GM12878 (cell line): ENCODE data around the gene DDX50.

Experiments used
- CREB1 ChIP-seq: IDR thresholded peaks from 2 replicates; pipeline ENCODE4 v1.6.1; 2012; ENCODE audit warnings: low read depth, mild to moderate bottlenecking, inconsistent platforms
- CTCF ChIP-seq, 3 experiments: IDR thresholded peaks in 2 of 3; conservative IDR thresholded peaks in 1 of 3; 2 replicates each; pipeline ENCODE4 v1.5.1; 2011; ENCODE audit warnings: low read depth in 3 of 3, low read length in 3 of 3, mild to moderate bottlenecking in 3 of 3, control low read depth in 2 of 3, moderate library complexity in 2 of 3, inconsistent platforms in 1 of 3, mixed read lengths in 1 of 3; ENCODE audit not compliant: control insufficient read depth in 2 of 3, insufficient read depth in 1 of 3; ENCODE audit errors: extremely low read depth in 1 of 3
- JUND ChIP-seq: IDR thresholded peaks from 2 replicates; pipeline ENCODE4 v1.6.1; 2012; ENCODE audit warnings: low read depth, mild to moderate bottlenecking, low read length, improper control_type of control experiment, moderate library complexity
- MEF2B ChIP-seq: fragments of 450-650 bp; IDR thresholded peaks from 2 replicates; pipeline ENCODE4 v1.6.1; 2018; ENCODE audit warnings: mild to moderate bottlenecking, moderate library complexity; ENCODE audit not compliant: partially characterized antibody, poor library complexity, severe bottlenecking
- MTA3 ChIP-seq: IDR thresholded peaks from 2 replicates; pipeline ENCODE4 v1.6.1; 2012; ENCODE audit warnings: low read length, inconsistent platforms, borderline replicate concordance
- MXI1 ChIP-seq: fragments of 150-350 bp; IDR thresholded peaks from 2 replicates; pipeline ENCODE4 v1.6.1; 2011; ENCODE audit warnings: low read depth, mild to moderate bottlenecking, inconsistent platforms, low read length, improper control_type of control experiment
- SIN3A ChIP-seq: IDR thresholded peaks from 2 replicates; pipeline ENCODE4 v1.6.1; 2012; ENCODE audit warnings: low read depth, low read length, improper control_type of control experiment
- SP1 ChIP-seq: IDR thresholded peaks from one replicate; pipeline ENCODE4 v1.6.1; 2011; ENCODE audit warnings: low read depth, low read length

- TF ChIP-seq MXI1 (no peak), JUND (no peak), MTA3 (no peak), CTCF (IDR thresholded peaks at IDR 0.05 in 2 of 3, conservative IDR thresholded peaks at IDR 0.05 in 1 of 3; ENCODE audit: control insufficient read depth in 2 of 3, extremely low read depth in 1 of 3, insufficient read depth in 1 of 3, low read depth in 3 of 3, low read length in 3 of 3) (no peak), SP1 (no peak), SIN3A (no peak), CREB1 (no peak), MEF2B (no peak)
Observed at GRCh38 chr10:68987611-68988010, 86.5 kb downstream of the DDX50 start.
